ENCODE data around the gene ZNF512. TPM values are rescaled to one million over a fixed set of nuclear protein-coding genes. Genes with fewer than 3 reads are reported as not detected.
"Not testable (repeated sequence)": the region's sequence is repeated elsewhere in the genome, so short reads cannot be mapped to it uniquely, and the experiment has no call there.

The ZNF512 gene
- total and polyA plus RNA-seq, 12 donors: 10.2 to 27.7 (median 19.6) TPM

GRCh38 chr2:27552941-27553340 is 29.9 kb upstream of the ZNF512 start:
- H3K4me3 ChIP-seq: no peak overlapping the region
- ATAC-seq (no peak), DNase-seq (no peak)
- intact Hi-C loops (cut with DNase I): no loop called here
- H3K36me3 ChIP-seq: no peaks in the 10 kb centered on the region
- peaks cover 0 to 5% (median 0%) of the 10 kb centered on the region in 7 donors for H3K27me3 ChIP-seq
- WGBS, 2 donors: 74 to 81% methylated on average over 2 of the region's 2 CpGs
- no peaks in the 10 kb centered on the region for H3K9me3 ChIP-seq
- TF ChIP-seq, protein P1, sequence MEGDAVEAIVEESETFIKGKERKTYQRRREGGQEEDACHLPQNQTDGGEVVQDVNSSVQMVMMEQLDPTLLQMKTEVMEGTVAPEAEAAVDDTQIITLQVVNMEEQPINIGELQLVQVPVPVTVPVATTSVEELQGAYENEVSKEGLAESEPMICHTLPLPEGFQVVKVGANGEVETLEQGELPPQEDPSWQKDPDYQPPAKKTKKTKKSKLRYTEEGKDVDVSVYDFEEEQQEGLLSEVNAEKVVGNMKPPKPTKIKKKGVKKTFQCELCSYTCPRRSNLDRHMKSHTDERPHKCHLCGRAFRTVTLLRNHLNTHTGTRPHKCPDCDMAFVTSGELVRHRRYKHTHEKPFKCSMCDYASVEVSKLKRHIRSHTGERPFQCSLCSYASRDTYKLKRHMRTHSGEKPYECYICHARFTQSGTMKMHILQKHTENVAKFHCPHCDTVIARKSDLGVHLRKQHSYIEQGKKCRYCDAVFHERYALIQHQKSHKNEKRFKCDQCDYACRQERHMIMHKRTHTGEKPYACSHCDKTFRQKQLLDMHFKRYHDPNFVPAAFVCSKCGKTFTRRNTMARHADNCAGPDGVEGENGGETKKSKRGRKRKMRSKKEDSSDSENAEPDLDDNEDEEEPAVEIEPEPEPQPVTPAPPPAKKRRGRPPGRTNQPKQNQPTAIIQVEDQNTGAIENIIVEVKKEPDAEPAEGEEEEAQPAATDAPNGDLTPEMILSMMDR (IDR thresholded peaks at IDR 0.05): no peak
- no peaks in the 10 kb centered on the region for H3K4me1 ChIP-seq
- no peak overlapping the region for H3K27ac ChIP-seq

- intact Hi-C loops (cut with DNase I); H3K9me3 ChIP-seq; ATAC-seq; H3K27ac ChIP-seq; H3K4me1 ChIP-seq; H3K36me3 ChIP-seq; DNase-seq; H3K4me3 ChIP-seq: not testable (repeated sequence)
- 82 to 84% methylated on average over 3 of the region's 3 CpGs for WGBS, 2 donors
- peaks cover 0 to 11% (median 4%) of the 10 kb centered on the region in 7 donors for H3K27me3 ChIP-seq
These were observed 28.4 kb upstream of the ZNF512 start for GRCh38 chr2:27554451-27554850.

DNA sequence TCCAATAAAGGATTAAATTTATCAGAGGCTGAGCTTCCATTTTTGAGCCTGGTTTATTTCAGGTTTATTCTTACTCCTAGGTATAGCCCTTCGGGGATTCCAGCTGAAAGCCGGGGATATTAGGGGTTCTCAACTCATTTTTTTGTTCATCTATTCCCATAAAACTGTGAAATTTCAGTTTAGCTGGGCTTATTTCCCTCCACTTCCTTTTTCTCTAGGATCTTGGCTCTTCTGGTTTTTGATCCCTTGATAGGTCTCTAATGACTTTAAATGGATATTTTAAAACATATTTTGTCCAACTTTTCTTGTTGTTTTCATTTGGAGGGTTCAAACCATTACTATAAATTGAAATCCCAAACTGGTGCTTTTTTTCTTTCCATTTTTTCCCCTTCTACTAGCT is 23.6 kb upstream of the ZNF512 start:
- TF ChIP-seq, protein P1 (IDR thresholded peaks at IDR 0.05): no peak
- DNase-seq (no peak), ATAC-seq (no peak)
- no peaks in the 10 kb centered on the region for H3K4me1 ChIP-seq
- no peaks in the 10 kb centered on the region for H3K36me3 ChIP-seq
- no peak overlapping the region for H3K27ac ChIP-seq
- intact Hi-C loops (cut with DNase I): no loop called here
- H3K4me3 ChIP-seq: no peak overlapping the region
- peaks cover 0 to 41% (median 7%) of the 10 kb centered on the region in 7 donors for H3K27me3 ChIP-seq
- WGBS, 2 donors: 82 to 85% methylated on average over 2 of the region's 2 CpGs
- no peaks in the 10 kb centered on the region for H3K9me3 ChIP-seq

- no peak for ATAC-seq
- 83 to 86% methylated on average over 2 of the region's 2 CpGs for WGBS, 2 donors
- H3K27me3 ChIP-seq: peaks cover 0 to 58% (median 18%) of the 10 kb centered on the region in 7 donors
- TF ChIP-seq, protein P1 (IDR thresholded peaks at IDR 0.05): no peak
- H3K36me3 ChIP-seq: no peaks in the 10 kb centered on the region
- intact Hi-C loops (cut with DNase I): no loop called here
- H3K4me1 ChIP-seq: no peaks in the 10 kb centered on the region
- no peak for DNase-seq
- H3K9me3 ChIP-seq: no peaks in the 10 kb centered on the region
- no peak overlapping the region for H3K27ac ChIP-seq
- H3K4me3 ChIP-seq: no peak overlapping the region
These were observed 21.8 kb upstream of the ZNF512 start for GRCh38 chr2:27561060-27561459.

DNA sequence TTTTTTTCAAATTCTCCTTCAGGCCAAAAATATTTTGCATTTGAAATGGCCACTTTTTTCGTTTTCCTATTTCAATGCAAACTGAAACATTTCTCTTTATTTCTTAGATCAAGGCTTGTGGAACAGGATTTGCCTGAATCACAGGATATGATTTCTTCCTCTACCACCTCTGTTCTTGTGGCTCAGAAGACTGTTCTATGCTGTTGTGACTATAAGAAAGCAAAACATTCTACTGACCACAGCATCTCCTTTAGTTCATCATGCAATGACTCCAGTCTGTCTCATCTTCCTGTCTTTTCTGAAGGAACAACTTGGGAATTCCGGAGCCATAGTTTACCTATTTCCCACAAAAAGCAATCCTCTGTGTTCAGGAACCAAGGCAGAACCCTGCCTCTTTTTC is 16.2 kb upstream of the ZNF512 start:
- H3K36me3 ChIP-seq: no peaks in the 10 kb centered on the region
- ATAC-seq (no peak), DNase-seq (no peak)
- intact Hi-C loops (cut with DNase I): no loop called here
- H3K27me3 ChIP-seq: peaks cover 0 to 67% (median 27%) of the 10 kb centered on the region in 7 donors
- TF ChIP-seq, protein P1 (IDR thresholded peaks at IDR 0.05): no peak
- H3K27ac ChIP-seq: peak overlapping the region in 1 of 10 donors; percentile 23
- 63 to 65% methylated on average over 2 of the region's 2 CpGs for WGBS, 2 donors
- no peak overlapping the region for H3K4me3 ChIP-seq
- peaks cover 0 to 1% (median 0%) of the 10 kb centered on the region in 11 donors for H3K9me3 ChIP-seq
- H3K4me1 ChIP-seq: no peaks in the 10 kb centered on the region
